ENCODE measurements around the gene TOR2A.

DNA sequence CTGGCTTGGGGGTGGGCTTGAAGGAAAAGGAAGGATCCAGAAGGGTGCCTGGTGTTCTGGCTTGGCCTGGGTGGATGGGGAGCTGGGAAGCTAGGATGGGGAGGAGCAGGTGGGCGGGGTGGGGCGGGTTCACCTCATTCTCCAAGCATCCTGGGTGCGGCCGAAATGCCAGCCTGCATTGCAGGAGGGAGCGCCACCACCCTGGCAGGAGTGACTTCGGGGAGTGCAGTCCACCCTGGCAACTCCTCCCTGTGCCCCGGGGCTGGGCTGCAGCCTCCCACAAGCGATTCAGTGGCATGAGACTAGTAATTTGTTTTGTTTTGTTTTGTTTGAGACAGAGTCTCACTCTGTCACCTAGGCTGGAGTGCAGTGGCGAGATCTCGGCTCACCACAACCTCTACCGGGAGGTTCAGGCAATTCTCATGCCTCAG, 13.7 kb downstream of the TOR2A start:
- TF ChIP-seq, protein P1, sequence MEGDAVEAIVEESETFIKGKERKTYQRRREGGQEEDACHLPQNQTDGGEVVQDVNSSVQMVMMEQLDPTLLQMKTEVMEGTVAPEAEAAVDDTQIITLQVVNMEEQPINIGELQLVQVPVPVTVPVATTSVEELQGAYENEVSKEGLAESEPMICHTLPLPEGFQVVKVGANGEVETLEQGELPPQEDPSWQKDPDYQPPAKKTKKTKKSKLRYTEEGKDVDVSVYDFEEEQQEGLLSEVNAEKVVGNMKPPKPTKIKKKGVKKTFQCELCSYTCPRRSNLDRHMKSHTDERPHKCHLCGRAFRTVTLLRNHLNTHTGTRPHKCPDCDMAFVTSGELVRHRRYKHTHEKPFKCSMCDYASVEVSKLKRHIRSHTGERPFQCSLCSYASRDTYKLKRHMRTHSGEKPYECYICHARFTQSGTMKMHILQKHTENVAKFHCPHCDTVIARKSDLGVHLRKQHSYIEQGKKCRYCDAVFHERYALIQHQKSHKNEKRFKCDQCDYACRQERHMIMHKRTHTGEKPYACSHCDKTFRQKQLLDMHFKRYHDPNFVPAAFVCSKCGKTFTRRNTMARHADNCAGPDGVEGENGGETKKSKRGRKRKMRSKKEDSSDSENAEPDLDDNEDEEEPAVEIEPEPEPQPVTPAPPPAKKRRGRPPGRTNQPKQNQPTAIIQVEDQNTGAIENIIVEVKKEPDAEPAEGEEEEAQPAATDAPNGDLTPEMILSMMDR (IDR thresholded peaks at IDR 0.05) = no peak
- no peak for TF ChIP-seq POLR2AphosphoS5 (IDR thresholded peaks at IDR 0.05)
- no peak for TF ChIP-seq POLR2A (IDR thresholded peaks at IDR 0.05)
- no peak for TF ChIP-seq EP300 (IDR thresholded peaks at IDR 0.05)

All from upper lobe of left lung (tissue), 4 donors.